ENCODE results near the gene MAVS. TPM values are rescaled to one million over a fixed set of nuclear protein-coding genes. Genes with fewer than 3 reads are reported as not detected.
A peak's percentile ranks its signal among the peaks of the same experiment; 100 is the strongest.

Gene MAVS
- total RNA-seq, 2 donors from 2014 or later: 27.5 to 29.7 TPM

- DNase-seq (ENCODE audit: low spot score): no peak
- Histone ChIP-seq H3K4me1 (peaks cover 0 to 89% of the 10 kb centered on the region in 2 donors), H3K36me3 (no peaks in the 10 kb centered on the region), H3K27me3 (no peaks in the 10 kb centered on the region), H3K9me3 (no peaks in the 10 kb centered on the region), H3K4me3 (no peak overlapping the region), H3K27ac (no peak overlapping the region)
- TF ChIP-seq CTCF (IDR thresholded peaks at IDR 0.05): no peak
These were observed 53.6 kb downstream of the MAVS start for GRCh38 chr20:3900187-3900604.

- Histone ChIP-seq H3K4me3 (no peak overlapping the region), H3K4me1 (peaks cover 0 to 83% of the 10 kb centered on the region in 2 donors), H3K27me3 (no peaks in the 10 kb centered on the region), H3K27ac (peak overlapping the region; percentile 43 to 48), H3K9me3 (no peaks in the 10 kb centered on the region), H3K36me3 (no peaks in the 10 kb centered on the region)
- DNase-seq (ENCODE audit: low spot score): no peak
- TF ChIP-seq CTCF (IDR thresholded peaks at IDR 0.05): no peak
These were observed 54.5 kb downstream of the MAVS start for GRCh38 chr20:3901028-3901705.

- Histone ChIP-seq H3K4me1 (peaks cover 0 to 76% of the 10 kb centered on the region in 2 donors), H3K4me3 (no peak overlapping the region), H3K36me3 (no peaks in the 10 kb centered on the region), H3K27ac (peak overlapping the region; percentile 43 to 48), H3K9me3 (no peaks in the 10 kb centered on the region), H3K27me3 (no peaks in the 10 kb centered on the region)
- DNase-seq (ENCODE audit: low spot score): no peak
- TF ChIP-seq CTCF (IDR thresholded peaks at IDR 0.05): no peak
These were observed 55.2 kb downstream of the MAVS start for GRCh38 chr20:3901706-3902440.

- no peak for TF ChIP-seq CTCF (IDR thresholded peaks at IDR 0.05)
- H3K4me3 ChIP-seq: no peak overlapping the region
These were observed 55.8 kb downstream of the MAVS start for GRCh38 chr20:3902446-3902845.

GRCh38 chr20:3904224-3904623 lies 57.6 kb downstream of the MAVS start:
- DNase-seq (ENCODE audit: low spot score): no peak
- Histone ChIP-seq H3K27ac (no peak overlapping the region), H3K36me3 (peaks cover 15% of the 10 kb centered on the region), H3K4me3 (no peak overlapping the region), H3K27me3 (no peaks in the 10 kb centered on the region), H3K9me3 (no peaks in the 10 kb centered on the region), H3K4me1 (peaks cover 0 to 62% of the 10 kb centered on the region in 2 donors)
- TF ChIP-seq CTCF (IDR thresholded peaks at IDR 0.05): no peak

More at GRCh38 chr20:3902446-3902845, 55.8 kb downstream of the MAVS start:
- Histone ChIP-seq H3K36me3 (no peaks in the 10 kb centered on the region), H3K27ac (peak overlapping the region in 1 of 2 donors; percentile 48), H3K9me3 (no peaks in the 10 kb centered on the region), H3K4me1 (peaks cover 0 to 73% of the 10 kb centered on the region in 2 donors), H3K27me3 (no peaks in the 10 kb centered on the region)
- no peak for DNase-seq (ENCODE audit: low spot score)

All from right atrium auricular region (tissue), 2 donors.